ENCODE data around the gene POLD1.
A peak's percentile ranks its signal among the peaks of the same experiment; 100 is the strongest.
"Not testable (repeated sequence)": the region's sequence is repeated elsewhere in the genome, so short reads cannot be mapped to it uniquely, and the experiment has no call there.

POLD1 gene

DNA sequence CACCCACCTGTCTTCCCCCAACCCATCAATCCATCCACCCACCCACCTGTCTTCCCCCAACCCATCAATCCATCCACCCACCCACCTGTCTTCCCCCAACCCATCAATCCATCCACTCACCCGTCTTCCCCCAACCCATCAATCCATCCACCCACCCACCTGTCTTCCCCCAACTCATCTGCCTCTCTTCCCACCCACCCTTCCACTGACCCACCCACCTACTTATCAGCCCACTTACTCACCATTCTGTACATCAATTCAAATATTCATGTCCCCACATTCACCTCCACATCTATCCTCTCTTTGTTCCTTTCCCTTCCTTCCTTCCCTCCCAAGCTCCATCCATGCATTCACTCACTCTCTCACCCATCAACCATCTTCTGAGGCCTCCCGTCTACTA is 55.0 kb downstream of the POLD1 start:
- not testable (repeated sequence) for DNase-seq

DNA sequence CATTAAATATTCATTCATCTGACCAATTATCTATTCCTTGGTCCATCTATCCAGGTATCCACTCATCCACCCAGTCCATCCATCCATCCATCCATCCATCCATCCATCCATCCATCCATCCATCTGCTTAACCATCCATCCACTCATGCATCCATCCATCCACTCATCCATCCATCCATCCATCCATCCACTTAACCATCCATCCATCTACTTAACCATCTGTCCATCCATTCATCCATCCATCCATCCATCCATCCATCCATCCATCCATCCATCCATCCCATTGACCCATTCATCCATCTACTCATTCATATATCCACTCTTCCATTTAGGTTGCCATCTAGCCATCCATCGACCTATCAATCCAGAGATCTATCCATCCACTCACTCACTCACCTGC is 59.9 kb downstream of the POLD1 start:
- DNase-seq: no peak

DNA sequence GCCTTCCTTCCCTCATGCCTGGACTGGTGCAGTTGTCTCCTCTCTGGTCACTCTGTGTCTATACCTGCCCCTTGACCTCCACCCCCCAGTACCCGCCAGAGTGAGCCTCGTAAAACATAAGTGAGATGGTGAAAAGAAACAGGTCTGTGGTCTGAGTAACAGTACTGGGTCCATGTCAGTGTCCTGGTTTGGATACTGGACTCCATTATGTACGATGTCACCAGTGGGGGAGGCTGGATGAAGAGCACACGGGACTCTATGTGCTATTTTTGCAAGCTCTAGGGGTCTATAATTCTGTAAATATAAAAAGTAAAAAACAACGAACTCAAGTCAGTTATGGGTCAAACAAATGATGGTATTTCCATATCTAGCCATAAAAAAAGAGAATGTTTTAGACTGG is 62.9 kb downstream of the POLD1 start:
- DNase-seq: no peak

DNA sequence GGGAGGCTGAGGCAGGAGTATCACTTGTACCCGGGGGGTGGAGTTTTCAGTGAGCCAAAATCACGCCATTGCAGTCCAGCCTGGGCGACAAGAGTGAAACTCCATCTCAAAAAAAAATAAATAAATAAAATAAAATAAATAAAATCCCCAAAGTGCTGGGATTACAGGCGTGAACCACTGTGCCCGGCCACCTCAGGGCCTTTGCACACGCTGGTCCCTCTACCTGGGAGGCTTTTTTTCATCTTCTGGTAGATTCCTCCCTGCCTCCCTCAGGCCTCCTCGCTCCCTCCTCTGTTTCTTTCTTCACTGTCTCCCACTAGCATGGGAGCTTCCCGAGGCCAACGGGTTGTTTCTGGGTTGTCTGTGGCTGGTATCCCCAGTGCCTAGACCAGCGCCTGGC is 63.6 kb downstream of the POLD1 start:
- no peak for DNase-seq

DNA sequence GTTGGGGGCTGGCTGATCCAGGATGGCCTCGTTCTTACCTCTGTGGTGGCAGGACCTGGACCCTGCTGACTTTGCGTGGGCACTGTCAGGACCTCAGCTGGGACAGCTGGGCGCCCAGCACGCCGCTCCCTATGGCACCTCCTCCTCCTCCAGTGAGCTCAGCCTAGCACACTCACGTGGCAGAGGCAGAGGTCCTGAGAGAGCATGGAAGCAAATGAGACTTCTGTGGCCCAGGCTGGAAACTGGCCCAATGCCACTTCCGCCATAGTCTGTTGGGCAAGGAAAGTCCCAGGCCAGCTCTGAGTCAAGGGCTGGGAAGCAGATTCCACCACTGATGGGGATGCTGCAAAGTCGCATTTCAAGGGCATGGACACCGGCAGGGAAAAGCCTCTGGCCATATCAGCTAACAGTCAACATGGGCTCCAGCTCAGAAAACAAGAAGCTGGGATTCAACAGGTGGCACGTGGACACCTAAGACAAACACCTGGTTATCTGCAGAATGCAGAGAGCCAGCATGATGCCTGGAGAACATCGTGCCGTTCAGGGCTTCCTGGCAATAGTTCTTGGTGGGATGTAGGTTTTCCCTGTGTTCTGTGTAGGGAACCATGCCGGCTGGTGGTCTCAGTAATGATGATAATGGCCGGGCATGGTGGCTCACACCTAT is 65.2 kb downstream of the POLD1 start:
- DNase-seq: no peak

DNA sequence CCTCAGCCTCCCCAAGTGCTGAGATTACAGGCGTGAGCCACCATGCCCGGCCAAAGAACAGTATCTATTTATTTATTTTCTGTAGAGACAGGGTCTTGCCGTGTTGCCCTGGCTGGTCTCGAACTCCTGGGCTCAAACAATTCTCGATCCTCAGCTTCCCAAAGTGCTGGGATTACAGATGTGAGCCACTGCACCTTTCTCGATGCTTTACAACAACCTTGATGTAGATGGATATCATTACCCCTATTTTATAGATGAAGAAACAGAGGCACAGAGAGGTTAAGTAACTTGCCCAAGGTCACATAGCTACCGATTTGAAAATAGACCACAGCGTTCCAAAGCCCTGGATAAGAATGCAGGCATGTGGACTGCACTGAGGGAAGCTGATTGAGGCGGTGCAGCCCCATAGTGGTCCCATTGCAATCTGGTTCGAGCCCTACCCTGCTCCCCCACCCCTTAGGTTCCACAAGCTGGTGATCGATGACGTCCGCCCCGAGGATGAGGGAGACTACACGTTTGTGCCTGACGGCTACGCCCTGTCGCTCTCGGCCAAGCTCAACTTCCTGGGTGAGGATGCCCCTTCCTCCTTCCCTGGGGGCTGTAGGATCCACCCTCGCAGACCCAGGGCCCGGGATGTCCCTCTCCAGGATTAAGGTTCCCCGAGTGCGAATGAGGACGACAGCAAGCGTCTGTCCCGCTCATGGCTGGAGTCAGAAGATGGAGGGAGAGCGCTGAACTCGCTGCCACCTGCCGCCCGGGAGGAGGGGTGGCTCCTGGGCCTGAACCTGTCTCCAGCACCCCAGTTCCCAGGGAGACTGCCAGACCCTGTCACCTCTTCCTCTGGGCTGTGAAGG is 66.4 kb downstream of the POLD1 start:
- no peak for DNase-seq

DNA sequence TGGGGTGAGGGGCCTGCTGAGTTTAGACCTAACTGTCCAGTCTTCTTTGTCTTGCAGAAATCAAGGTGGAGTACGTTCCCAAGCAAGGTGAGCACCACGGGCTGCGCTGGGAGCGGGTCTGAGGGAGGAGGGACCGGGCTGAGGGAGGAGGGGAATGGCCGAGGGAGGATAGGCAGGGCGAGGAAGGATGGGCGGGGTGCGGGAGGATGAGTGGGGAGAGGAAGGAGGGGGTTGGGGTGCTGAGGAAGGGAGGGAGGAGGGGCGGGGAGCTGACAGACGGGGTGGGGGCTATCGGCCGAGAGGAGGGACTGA is 67.0 kb downstream of the POLD1 start:
- no peak for DNase-seq

DNA sequence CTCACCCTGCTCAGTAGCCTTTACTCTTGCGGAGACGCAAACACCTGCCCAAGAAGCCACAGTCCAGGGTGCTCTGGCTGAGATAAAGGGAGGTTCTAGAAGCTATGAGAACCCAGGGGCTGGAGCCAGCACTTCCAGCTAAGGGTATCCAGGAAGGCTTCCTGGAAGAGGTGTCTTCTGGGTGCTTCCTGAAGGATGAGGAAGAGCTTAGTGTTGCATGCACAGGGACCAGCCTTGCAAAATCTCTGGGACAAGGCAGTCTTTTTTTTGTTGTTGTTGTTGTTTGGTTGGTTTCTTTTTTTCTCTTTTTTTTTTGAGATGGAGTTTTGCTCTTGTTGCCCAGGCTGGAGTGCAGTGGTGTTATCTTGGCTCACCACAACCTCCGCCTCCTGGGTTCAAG is 69.1 kb downstream of the POLD1 start:
- DNase-seq: no peak

DNA sequence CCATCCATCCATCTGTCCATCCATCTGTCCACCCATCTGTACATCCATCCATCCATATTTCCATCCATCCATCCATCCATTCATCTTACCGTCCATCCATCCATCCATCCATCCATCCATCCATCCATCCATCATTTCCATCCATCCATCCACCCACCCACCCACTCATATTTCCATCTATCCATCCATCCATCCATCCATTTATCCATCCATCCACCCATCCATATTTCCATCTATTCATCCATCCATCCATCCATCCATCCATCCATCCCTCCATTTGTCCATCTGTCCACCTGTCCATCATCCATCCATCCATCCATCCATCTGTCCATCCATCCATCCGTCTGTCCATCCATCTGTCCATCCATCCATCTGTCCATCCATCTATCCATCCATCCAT is 71.8 kb downstream of the POLD1 start:
- DNase-seq: no peak

DNA sequence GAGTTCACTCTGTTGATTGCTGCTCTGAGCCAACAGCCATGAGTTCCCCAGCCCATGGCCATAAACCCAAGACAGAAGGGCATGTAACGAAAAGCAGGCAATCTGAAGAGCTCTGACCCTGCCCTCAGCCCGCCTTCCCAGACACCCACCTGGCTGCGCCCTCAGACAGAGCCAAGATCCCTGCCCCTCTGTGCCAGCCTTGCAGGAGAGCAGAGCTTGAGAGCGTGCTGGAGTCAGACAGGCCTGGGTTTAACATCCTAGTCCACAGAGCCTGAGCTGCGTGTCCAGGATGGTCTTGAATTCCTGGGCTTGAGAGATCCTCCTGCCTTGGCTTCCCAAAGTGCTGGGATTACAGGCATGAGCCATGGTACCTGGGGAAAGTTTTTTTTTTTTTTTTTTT is 73.2 kb downstream of the POLD1 start:
- no peak for DNase-seq

DNA sequence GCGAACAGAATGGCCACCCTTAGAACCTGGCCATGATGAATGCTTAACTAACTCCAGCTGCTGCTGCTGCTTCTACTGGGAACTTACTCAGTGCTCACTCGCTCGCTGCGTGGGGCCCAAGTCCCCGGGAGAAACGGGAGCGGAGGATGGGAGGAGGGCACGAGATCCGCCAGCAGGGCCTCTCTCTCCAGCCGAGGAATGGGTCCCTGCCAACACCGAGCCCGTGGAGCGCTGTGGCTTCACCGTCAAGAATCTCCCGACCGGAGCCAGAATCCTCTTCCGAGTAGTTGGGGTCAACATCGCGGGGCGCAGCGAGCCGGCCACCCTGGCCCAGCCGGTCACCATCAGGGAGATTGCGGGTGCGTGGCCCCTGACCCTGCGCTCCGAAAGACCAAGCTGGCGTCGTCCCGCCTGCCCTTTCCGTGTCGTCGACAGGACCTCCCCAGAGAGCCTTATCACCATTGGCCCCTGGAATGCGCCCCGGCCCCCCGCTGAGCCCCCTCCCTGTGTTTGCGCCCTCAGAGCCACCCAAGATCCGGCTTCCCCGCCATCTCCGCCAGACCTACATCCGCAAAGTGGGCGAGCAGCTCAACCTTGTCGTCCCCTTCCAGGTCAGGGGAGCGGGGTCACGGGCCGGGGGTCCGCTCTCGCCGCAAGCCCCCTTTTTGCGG is 74.4 kb downstream of the POLD1 start:
- no peak for DNase-seq

DNA sequence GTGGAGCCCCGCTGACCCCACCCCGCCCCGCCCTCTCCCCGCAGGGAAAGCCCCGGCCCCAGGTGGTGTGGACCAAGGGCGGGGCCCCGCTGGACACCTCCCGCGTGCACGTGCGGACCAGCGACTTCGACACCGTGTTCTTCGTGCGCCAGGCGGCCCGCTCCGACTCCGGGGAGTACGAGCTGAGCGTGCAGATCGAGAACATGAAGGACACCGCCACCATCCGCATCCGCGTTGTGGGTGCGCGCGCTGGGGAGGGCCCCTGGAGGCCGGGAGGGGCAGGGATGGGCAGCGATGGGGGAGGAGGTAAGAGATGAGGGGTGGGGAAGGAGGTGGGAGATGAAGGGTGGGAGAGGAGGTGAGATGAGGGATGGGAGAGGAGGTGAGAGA is 74.9 kb downstream of the POLD1 start:
- DNase-seq: no peak

DNA sequence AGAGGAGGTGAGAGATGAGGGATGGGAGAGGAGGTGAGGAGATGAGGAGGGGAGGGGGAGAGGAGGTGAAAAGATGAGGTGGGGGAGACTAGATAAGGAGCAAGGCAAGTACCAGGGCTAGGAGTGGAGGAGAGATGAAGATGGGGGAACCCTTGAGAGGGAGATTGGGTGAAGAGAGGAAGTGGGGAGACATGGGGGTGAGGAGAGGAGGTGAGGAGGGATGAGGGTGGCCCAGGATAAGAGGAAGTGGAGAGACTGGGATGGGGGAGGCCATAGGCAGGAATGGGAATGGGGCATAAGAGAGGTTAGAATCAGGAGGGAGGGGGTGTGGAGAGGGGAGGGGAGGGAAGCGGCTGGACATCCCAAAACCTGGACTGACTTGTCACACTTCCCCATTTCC is 75.5 kb downstream of the POLD1 start:
- no peak for DNase-seq

DNA sequence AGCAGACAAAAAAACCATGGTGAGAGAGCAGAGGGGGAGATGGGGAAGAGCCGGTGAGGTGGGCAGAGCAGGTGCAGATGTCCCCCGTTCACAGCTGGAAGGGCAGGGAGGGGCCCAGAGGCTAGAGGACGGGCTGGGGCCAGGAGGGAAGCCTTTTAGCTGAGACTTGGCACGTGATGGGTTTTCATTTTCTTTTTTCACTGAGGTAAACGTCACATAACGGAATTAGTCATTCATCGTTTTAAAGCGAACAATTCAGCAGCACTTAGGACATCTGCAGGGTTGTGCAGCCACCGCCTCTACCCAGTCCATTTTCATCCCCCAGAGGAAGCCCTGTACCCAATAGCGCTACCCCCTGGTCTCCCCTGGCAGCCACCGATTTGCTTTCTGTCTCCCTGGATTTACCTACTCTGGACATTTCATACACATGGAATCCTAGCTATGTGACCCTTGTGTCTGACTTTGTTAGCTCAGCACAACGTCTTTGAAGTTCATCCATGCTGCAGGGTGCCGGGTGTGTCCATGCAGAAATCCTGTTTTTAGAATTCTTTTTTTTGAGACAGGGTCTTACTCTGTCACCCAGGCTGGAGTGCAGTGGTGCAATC is 76.1 kb downstream of the POLD1 start:
- DNase-seq: no peak

DNA sequence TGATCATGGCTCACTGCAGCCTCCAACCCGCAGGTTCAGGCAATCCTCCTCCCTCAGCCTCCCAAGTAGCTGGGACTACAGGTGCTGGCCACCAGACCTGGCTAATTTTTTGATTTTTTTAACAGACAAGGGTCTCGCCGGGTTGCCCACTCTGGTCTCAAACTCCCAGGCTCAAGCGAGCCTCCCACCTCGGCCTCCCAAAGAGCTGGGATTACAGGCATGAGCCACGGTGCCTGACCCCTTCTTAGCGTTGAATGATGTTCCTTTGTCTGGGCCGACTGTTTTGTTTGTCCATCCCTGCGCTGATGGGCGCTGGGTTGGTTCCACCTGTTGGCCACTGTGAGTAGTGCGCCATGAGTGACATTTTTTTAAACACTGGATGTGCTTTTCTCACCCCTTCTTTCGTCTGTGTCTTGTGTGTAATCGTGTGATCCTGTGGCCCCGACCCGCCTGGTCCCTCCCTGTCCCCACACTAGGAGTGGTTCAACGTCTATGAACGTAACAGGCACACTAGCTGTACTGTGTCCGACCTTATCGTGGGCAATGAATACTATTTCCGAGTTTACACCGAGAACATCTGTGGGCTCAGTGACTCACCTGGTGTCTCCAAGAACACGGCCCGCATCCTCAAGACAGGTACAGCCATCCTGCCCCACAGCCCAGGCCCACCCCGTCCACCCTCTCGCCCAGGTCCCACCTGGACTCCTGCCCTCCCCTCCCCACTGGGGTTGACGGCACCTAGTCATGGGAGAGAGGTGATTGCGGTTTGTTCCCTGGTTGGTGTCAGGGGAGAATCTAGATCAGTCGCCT is 77.1 kb downstream of the POLD1 start:
- peak; percentile 53 for DNase-seq

DNA sequence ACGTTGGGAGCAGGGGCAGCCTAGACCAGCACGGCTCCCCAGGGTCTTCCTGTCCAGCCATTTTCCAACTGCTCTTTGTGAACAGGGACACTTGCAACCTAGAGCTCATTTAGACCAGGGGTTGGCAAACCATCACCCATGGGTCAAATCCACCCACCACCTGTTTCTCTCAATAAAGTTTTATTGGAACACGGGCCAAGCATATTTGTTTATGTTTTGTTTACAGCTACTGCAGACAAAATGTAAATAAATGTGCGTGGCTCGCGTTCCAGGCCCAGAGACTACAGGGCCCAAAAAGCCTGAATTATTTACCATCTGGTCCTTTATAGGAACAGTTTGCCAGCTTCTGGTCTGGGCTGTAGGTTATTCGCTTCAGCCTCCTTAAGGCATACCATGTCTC is 78.8 kb downstream of the POLD1 start:
- DNase-seq: no peak

DNA sequence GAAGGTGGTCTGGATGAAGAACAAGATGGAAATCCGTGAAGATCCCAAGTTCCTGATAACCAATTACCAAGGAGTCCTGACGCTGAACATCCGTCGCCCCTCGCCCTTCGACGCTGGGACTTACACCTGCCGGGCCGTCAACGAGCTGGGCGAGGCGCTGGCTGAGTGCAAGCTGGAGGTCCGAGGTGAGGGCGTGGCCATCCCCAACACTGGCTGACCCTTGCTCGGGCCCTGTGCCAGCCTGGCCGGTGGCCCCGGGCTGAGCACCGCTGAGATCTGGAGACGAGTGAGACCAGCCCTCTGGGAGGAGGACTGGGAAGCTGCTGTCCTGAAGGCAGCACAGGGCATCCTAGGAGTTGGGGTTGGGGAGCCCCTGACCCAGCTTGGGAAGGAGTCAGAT is 80.2 kb downstream of the POLD1 start:
- DNase-seq: no peak

DNA sequence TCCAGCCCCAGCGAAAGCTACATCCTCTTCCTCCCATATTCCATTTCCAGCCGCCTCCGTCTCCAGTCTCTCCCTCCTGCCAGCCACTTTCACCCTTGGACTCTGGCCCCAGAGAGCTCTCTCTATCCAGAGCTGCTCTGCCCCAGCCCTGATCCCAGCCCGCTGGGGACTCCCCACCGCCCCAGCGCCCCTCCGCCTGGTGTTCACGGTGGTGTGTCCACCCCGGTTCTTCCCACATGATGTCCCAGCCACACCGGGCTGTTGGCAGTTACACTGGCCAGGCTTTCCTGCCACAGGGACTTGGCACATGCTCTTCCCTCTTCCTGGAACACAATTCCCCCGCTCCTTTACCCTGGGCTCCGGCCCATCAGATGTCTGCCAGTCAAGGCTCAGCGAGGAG is 80.9 kb downstream of the POLD1 start:
- no peak for DNase-seq

DNA sequence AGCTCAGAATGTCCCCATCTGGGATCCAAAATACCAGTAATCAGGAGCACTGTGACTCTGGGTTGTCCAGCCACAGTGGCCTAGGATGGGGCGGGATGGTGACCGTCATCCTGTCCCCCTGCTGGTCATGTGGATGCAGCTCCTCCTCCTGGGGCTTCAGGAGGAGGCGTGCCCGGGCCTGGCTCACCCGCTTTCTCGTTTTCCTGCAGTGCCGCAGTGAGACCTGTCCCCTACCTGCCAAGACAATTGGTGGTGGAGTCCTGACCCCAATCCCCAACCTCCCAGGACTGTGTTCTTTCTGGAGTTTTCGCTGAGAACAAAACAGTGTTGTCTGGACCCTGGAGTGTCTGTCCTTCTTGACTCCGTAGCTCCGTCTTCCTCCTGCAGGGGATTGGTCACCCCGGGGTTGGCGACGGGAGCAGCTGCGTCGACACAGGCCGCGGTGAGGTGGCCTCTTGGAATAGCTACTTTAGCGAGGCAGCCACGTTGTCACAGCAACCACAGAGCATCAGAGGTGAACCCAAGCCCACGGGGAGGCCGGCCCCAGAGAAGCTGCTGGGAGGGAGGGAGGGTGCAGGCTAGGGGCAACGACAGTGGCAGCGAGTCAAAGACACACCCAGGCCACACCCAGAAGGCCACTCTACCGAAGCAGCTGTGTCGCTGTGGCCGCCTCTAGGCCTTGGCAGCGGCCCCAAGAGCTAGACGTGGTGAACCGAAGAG is 82.0 kb downstream of the POLD1 start:
- no peak for DNase-seq

DNA sequence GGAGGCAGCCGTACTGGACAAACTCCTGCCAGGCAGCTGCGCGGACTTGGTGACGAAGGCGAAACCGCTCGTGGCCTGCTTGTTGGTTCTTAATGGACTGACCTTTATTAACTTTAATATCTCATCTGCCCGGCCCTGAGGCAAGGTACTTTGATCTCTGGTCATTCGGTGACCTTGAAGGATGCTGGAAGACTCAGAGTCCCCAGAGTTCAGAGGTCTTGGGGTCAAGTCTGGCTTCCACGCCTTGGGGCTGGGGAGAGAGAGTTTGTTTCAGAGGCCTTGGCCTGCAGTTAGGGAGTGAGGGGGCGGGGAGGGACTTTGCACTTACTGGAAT is 82.5 kb downstream of the POLD1 start:
- DNase-seq: no peak

DNA sequence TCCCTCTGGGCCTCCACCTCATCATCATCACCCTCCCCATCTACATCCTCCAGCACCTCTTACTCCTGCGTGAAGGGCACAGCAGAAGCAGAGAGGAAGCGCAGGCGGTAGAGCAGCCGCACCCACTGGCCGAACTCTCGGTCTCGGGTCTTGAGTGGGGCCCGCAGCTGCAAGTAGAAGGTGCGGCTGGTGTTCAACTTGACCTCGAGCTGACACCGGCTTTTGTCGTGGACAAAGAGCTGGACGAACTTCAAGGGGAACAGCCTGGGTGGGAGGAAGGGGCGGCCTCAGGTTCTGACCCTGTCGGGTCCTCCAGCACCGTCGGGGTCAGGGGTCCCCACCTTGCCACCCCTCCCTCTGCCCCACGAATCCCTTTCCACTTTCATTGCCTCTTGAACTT is 83.4 kb downstream of the POLD1 start:
- no peak for DNase-seq

Data from activated naive CD4-positive, alpha-beta T cell treated with anti-CD3 and anti-CD28 coated beads, Interleukin-2, amount 50 U/mL, for 16 hours (primary cell).